Transverse colon (tissue), 4 donors: Measurements from ENCODE around the gene PNMA8B. TPM values are rescaled to one million over a fixed set of nuclear protein-coding genes. Genes with fewer than 3 reads are reported as not detected.

Experiments
- DNase-seq: peaks from one replicate; pipeline ENCODE4 v3.0.0-alpha.2; 2019
- H3K27ac ChIP-seq, 4 donors: fragments of 200-600 bp; sonication (generic); 2 replicates each; pipeline ENCODE4 v1.5.1; 2016 to 2018; ENCODE audit warnings: inconsistent platforms in 4 of 4
- H3K27me3 ChIP-seq: fragments of 200-600 bp; sonication (generic); 2 replicates; pipeline ENCODE4 v1.5.1; 2017; ENCODE audit warnings: inconsistent platforms
- H3K36me3 ChIP-seq, 4 donors: fragments of 200-600 bp; sonication (generic); 2 replicates each; pipeline ENCODE4 v1.5.1; 2017 to 2019; ENCODE audit warnings: inconsistent platforms in 4 of 4
- H3K4me1 ChIP-seq, 4 donors: fragments of 200-600 bp; sonication (generic); 2 replicates each; pipeline ENCODE4 v1.5.1; 2017 to 2020; ENCODE audit warnings: inconsistent platforms in 4 of 4
- H3K4me3 ChIP-seq, 4 donors: fragments of 200-600 bp; sonication (generic); 1 replicate in 1 of 4; 2 replicates in 3 of 4; pipeline versions ENCODE4 v1.5.1 to v1.6.1; 2017 to 2019; ENCODE audit warnings: inconsistent platforms in 4 of 4
- H3K9me3 ChIP-seq, 2 donors: fragments of 200-600 bp; sonication (generic); 2 replicates each; pipeline ENCODE4 v1.5.1; 2017 to 2019; ENCODE audit warnings: inconsistent platforms in 2 of 2
- EP300 ChIP-seq: sonication (generic); formaldehyde crosslinking; IDR thresholded peaks from one replicate; pipeline ENCODE4 v1.6.1; 2017; ENCODE audit warnings: antibody characterized with exemption, low read depth
- POLR2A ChIP-seq: fragments of 450-650 bp; IDR thresholded peaks from one replicate; pipeline ENCODE4 v1.6.1; 2016; ENCODE audit warnings: antibody characterized with exemption, mild to moderate bottlenecking, moderate library complexity
- POLR2AphosphoS5 ChIP-seq, 3 donors: sonication (generic); formaldehyde crosslinking; IDR thresholded peaks; one replicate each; pipeline ENCODE4 v1.6.1; 2016; ENCODE audit warnings: antibody characterized with exemption in 3 of 3
- WGBS, 2 donors: methylation state at CpG; one replicate each; pipeline ENCODE4 v1.1.5; 2018; ENCODE audit warnings: low coverage in 1 of 2; 5-methylcytosine and 5-hydroxymethylcytosine counted together
- in situ Hi-C, 4 donors: fragments of 200-750 bp; cut with MboI; loops; one replicate each; pipeline versions ENCODE4 v1.15.0 to v1.15.1; 2017; ENCODE audit warnings: low sequenced_read_pairs in 3 of 4, low pct_ligation_motif_present in 1 of 4, low pct_unique_long_range_greater_than_20kb in 1 of 4
- intact Hi-C: fragments of 100-400 bp; cut with DNase I; formaldehyde crosslinking; loops from one replicate; pipeline ENCODE4 v1.15.1; 2023; ENCODE audit warnings: low total_unique reads
- total RNA-seq, 4 donors: library from RNA; depleted of rRNA; stranded (reverse); fragments of >200 nt; gene quantifications; one replicate each; pipeline ENCODE4 v1.1.0, GENCODE V29; 2016
- TF ChIP-seq, protein P1 (sequence below), 5 experiments: fragments of 200-600 bp in 3 of 5; fragments of 450-650 bp in 2 of 5; sonication (generic) in 3 of 5; IDR thresholded peaks; 1 replicate in 2 of 5; 2 replicates in 3 of 5; pipeline ENCODE4 v1.5.1; 2016 to 2017; ENCODE audit warnings: antibody characterized with exemption in 5 of 5, inconsistent platforms in 3 of 5, mild to moderate bottlenecking in 2 of 5, moderate library complexity in 1 of 5

PNMA8B gene
- total RNA-seq, 4 donors from 2014 or later = 0.27 to 0.80 (median 0.58) TPM

DNA sequence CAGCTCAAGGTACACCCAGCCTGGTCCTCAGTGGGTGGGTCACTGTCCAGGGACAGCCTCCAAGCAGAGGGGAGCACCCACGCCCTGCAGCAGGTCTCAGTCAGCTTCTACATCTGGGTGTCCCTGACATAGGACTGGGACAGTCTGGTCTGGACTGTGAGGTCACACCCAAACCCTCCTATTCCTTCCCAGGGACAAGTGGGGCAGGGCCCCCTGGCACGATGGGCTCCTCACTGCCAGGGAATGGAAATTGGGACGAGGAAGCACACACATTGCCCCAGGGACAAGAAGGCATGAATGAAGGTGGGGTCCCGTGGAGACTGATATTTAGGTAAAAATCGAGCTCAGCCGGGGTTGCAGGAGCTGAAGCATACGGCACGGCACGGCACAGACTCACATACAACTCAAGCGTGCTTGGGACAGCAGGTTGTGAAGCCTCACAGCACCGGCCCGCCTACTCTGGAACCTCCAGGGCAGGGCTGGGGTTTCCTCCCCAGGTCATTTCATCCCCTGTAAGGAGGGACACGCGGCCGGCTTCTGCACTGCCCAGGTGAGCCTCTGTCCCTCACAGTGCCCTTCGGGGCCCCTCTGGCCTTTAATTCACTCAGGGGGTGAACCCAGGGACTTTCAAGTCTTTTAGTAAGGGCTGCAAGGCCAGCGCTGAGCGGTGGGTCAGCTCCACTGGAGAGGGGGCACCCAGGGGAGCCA is 3.5 kb downstream of the PNMA8B start:
- Histone ChIP-seq H3K27ac (no peak overlapping the region), H3K27me3 (peaks cover 87% of the 10 kb centered on the region), H3K4me1 (peaks cover 8 to 44% (median 27%) of the 10 kb centered on the region in 4 donors), H3K9me3 (no peaks in the 10 kb centered on the region), H3K36me3 (no peaks in the 10 kb centered on the region), H3K4me3 (no peak overlapping the region)
- TF ChIP-seq, protein P1, sequence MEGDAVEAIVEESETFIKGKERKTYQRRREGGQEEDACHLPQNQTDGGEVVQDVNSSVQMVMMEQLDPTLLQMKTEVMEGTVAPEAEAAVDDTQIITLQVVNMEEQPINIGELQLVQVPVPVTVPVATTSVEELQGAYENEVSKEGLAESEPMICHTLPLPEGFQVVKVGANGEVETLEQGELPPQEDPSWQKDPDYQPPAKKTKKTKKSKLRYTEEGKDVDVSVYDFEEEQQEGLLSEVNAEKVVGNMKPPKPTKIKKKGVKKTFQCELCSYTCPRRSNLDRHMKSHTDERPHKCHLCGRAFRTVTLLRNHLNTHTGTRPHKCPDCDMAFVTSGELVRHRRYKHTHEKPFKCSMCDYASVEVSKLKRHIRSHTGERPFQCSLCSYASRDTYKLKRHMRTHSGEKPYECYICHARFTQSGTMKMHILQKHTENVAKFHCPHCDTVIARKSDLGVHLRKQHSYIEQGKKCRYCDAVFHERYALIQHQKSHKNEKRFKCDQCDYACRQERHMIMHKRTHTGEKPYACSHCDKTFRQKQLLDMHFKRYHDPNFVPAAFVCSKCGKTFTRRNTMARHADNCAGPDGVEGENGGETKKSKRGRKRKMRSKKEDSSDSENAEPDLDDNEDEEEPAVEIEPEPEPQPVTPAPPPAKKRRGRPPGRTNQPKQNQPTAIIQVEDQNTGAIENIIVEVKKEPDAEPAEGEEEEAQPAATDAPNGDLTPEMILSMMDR (IDR thresholded peaks at IDR 0.05) = no peak
- no peak for TF ChIP-seq EP300
- no peak for TF ChIP-seq POLR2AphosphoS5 (IDR thresholded peaks at IDR 0.05)
- no peak for TF ChIP-seq POLR2A
- no peak for DNase-seq
- in situ Hi-C loops (loop anchor here in 1 of 4 donors (25.0 kb wide), 1 partner anchor 205 kb away; the partner anchor contains the start of gene HIF3A), intact Hi-C loops (no loop called here)
- 57% methylated on average over 18 of the region's 18 CpGs; no CpG with 5 or more reads in 1 of the 2 donors for WGBS, 2 donors

DNA sequence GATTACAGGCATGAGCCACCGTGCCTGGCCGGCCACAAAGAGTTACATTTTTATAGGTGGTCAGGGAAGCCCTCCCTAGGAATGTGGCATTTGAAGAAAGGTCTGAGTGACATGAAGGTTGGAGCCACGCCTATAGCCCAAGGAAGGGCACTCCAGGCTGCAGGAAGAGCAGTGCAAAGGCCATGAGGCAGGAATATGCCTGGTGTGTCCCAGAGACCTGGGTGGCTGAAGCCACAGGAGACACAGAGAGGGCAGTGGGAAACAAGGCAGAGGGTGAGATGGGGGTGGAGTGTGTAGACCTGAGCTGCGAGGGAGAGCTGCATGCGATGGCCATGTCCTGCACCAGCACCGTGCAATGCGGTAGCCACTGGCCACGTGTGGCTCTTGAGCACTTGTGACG is 4.9 kb downstream of the PNMA8B start:
- Histone ChIP-seq H3K36me3 (no peaks in the 10 kb centered on the region), H3K27ac (no peak overlapping the region), H3K4me1 (peaks cover 8 to 44% (median 27%) of the 10 kb centered on the region in 4 donors), H3K9me3 (no peaks in the 10 kb centered on the region), H3K4me3 (no peak overlapping the region), H3K27me3 (peaks cover 90% of the 10 kb centered on the region)
- in situ Hi-C loops (loop anchor here in 1 of 4 donors (25.0 kb wide), 1 partner anchor 203 kb away; the partner anchor contains the start of gene HIF3A), intact Hi-C loops (no loop called here)
- no peak for DNase-seq
- TF ChIP-seq, protein P1 (IDR thresholded peaks at IDR 0.05) = no peak
- no peak for TF ChIP-seq EP300
- TF ChIP-seq POLR2A = no peak
- TF ChIP-seq POLR2AphosphoS5 (IDR thresholded peaks at IDR 0.05) = no peak
- WGBS, 2 donors = 61 to 77% methylated on average over 4 to 9 of the region's 9 CpGs

DNA sequence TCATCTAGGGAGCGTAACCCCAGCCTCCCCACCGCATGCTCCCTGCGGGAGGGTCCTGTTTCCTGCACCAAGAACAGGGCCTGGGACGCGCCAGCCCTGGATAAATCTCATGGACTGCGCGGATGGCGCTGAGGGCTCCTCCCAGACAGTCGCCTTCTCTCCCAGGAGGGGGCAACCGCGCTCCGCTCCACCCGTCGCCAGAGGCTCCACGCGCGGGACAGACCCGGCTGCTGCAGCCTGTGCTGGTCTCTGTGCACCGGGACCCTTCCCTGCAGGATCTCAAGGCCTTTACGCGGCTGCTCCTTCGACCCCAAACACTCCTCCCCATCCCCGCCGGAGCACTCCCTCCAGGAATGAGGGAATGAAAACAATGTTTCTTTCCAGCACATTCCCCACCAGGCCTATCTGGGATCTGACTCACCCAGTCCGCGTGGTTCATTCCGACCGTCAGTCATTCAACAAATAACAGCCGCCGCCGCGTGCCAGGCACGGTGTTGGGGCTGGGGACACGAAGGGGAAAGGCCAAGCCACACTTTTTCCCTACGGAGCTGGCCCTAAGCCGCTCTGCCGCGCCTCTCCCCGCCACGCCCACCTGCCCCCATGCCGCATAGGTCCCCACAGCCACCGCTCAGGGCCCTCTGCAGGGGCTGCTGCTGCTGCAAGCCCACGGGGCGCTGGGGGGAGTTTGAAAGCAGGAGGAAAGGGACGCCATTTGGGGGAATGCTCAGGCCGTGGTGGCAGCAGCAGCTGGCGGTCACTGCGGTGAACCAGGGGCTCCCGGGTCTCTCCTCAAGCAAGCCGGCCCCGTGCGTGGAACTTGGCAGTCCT is 6.0 kb downstream of the PNMA8B start:
- 13% methylated on average over 42 of the region's 52 CpGs; no CpG with 5 or more reads in 1 of the 2 donors for WGBS, 2 donors
- Histone ChIP-seq H3K4me1 (peaks cover 8 to 37% (median 24%) of the 10 kb centered on the region in 4 donors), H3K36me3 (no peaks in the 10 kb centered on the region), H3K27ac (no peak overlapping the region), H3K27me3 (peaks cover 81% of the 10 kb centered on the region), H3K9me3 (no peaks in the 10 kb centered on the region), H3K4me3 (peak overlapping the region in 1 of 4 donors; percentile 24)
- peak; percentile 26 for DNase-seq
- intact Hi-C loops = loop anchor here (5.0 kb wide), 1 partner anchor 207 kb away; no protein-coding TSS in a partner anchor
- in situ Hi-C loops = loop anchor here (5.0 to 25.0 kb wide), 6 partner anchors 85 to 207 kb away; partner anchors contain the start of gene HIF3A (in 1 of the 4)
- TF ChIP-seq, protein P1 (IDR thresholded peaks at IDR 0.05) = peak in 2 of 5 experiments; percentile 7 to 11
- no peak for TF ChIP-seq POLR2A

DNA sequence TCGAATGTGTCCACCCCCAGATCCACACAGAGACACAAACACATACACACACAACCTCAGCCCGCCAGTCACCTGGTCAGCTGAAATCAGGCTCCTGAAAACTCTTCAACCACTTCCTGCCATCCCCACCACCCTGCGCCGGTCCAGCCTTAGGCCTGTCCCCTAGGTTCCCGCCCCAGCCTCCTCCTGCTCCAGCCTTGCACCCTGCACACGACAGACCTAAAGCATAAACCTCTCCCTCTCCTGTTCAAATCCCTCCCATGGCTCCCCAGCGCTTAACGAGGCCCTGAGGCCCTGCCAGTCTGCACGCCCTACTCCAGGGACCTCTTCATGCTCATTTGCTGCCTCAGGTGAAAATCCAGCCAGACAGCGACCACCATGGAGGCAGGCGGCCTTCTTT is 7.1 kb downstream of the PNMA8B start:
- Histone ChIP-seq H3K36me3 (no peaks in the 10 kb centered on the region), H3K4me3 (no peak overlapping the region), H3K27ac (no peak overlapping the region), H3K27me3 (peaks cover 79% of the 10 kb centered on the region), H3K4me1 (peaks cover 8 to 31% (median 21%) of the 10 kb centered on the region in 4 donors), H3K9me3 (no peaks in the 10 kb centered on the region)
- TF ChIP-seq EP300 (no peak), POLR2AphosphoS5 (IDR thresholded peaks at IDR 0.05) (no peak), POLR2A (no peak)
- TF ChIP-seq, protein P1 (IDR thresholded peaks at IDR 0.05) = no peak
- intact Hi-C loops = loop anchor here (5.0 kb wide), 1 partner anchor 206 kb away; no protein-coding TSS in a partner anchor
- no peak for DNase-seq
- WGBS, 2 donors = 20 to 56% methylated on average over 2 to 11 of the region's 11 CpGs
- in situ Hi-C loops = loop anchor here (5.0 to 25.0 kb wide), 6 partner anchors 84 to 206 kb away; partner anchors contain the start of gene HIF3A (in 1 of the 4)
